NCI-H2196 (cell line): ENCODE results near the gene DOK4.

Source experiments
- DNase-seq: peaks from one replicate; lab custom pipeline; 2025; ENCODE audit not compliant: unreplicated experiment; lab: John Stamatoyannopoulos, UW

Gene DOK4

DNA sequence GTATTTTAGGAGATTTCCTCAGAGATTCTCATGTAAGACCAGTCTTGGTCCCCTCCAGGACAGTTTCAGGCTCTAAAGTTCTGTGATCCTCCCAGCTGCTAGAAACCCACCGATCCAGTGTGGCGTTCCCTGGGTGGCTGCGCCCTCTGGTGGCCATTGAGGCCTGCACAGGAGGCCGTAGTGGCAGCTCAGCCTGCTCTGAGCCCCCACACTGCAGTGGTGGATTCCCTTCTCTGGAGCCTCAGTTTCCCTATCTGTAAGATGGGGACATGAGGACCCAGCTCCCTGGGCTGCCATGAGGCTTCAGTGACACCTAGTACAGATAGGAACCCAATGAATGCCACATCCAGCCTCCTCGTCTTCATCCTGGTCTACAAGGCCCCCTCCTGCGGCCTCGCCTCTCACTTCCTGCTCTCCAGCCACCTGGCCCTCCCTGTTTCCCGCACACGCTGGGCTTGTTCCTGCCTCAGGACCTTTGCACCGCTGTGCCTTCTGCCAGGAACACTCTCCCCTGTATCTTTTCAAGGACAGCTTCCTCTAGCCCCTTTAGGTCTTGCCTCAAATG is 33.6 kb upstream of the DOK4 start:
- DNase-seq = peak; percentile 56

DNA sequence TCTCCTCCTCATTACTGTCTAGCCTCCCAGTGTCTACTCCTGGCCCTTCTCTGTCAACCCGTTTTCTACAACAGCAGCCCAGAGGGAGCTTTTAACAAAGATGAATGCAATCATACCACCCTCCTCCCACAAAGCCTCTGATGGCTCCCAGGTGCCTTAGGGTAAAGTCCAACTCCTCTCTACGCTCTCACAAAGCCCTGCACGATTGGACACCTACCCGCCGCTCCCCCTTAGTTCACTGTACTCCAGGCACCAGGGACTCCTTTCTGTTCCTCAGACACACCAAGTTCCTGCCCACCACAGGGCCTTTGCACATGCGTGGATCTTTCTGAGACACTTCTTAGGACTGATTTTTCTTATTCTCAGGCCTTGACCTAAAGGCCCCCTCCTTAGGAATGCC is 32.6 kb upstream of the DOK4 start:
- no peak for DNase-seq

DNA sequence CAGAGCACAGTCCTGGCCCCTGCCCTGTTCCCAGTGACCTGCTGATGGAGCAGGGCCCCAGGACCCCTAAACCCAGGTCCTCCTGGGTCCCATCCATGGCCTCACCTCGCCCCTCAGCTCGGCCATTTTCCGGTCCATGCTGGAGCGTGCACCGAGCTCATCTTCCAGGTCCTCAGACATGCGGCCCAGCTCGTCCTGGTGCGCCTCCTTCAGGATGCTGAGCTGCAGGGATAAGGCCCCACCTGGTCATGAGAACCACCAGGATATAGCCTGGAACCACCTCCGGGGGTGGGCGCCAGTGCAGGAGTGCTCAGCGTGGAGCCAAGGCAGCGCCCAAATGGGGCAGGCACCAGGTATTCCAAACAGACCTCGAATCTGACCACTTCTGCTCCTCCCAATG is 32.2 kb upstream of the DOK4 start:
- DNase-seq = no peak

DNA sequence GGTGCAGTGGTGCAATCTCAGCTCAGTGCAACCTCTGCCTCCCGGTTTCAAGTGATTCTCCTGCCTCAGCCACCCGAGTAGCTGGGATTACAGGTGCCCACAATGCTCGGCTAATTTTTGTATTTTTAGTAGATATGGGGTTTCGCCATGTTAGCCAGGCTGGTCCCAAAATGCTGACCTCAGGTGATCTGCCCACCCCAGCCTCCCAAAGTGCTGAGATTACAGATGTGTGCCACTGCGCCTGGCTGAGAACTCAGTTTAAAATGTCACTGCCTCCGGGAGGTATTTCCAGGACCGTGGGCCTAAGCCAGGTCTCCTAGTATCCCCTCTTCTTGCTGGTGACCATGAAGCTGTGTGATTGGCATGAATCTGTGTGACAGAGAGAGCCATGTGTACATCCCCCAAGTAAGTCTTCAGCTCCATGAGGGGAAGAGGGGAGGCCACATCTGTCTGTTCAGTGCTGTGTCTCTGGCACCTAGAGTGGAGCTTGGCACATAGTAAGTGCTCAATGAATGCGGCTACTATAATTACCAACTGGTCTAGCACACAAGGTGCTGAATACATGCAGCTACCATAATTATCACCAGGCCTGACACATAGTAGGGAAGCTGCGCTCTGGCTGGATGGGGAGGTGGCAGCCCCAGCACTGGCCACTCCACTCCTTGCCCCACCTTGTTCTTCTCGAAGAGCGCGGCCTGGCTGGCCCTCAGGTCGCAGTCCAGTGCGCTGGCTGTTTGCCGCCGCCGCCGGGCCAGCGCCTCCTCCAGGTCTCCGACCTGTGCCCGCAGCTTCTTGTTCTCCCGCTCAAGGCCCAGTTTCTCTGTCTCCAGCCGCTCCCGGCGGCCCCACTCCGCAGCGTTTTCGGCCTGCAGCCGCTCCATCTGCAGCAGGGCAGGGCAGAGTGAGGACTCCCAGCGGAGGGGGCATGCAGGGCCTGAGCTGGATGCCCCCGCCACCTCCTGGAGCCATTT is 31.4 kb upstream of the DOK4 start:
- no peak for DNase-seq

DNA sequence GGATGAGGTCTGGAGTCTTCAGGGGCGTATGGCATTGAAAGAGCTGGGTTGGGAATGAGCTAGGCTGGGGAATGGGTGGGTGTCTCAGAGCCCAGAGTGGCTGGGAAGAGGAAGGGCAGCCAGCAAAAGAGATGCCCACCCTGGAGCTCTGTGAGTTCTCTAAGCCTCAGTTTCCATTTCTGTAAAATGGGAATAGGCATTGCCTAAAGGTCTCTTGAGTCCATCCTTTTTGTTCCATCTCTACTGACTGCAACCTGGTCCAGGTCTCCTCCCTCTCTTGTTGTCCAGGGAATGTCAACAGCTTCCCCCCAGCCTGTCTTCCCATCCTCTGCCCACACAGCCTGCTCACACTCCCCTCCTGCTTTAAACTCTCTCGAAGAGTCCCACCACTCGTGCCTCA is 30.5 kb upstream of the DOK4 start:
- no peak for DNase-seq

DNA sequence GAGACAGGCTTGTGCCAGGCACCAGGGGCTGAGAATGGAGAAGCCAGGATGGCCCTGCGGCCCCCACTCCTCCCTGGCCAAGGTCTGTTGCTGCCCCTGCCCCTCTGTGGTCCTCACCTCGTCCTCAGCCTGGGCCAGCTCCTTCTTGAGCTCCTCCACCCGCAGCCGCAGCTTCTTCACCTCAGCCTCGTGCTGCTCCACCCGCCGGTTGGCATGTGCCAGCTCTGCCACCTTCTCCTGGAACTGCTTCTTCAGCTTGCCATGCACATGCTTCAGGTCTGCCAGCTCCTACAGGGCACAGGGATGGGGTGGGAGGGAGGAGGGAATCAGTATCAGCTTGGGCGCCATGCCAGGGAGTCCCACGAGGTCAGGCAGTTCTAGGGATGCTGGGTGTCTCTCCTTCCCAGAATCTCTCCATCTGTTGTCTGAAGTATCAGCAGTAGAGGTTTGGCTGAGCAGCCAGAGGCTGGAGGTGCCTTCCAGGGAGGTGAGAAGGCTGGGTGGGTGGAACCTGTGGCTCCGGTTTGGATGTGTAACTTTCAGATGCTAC is 30.0 kb upstream of the DOK4 start:
- no peak for DNase-seq

DNA sequence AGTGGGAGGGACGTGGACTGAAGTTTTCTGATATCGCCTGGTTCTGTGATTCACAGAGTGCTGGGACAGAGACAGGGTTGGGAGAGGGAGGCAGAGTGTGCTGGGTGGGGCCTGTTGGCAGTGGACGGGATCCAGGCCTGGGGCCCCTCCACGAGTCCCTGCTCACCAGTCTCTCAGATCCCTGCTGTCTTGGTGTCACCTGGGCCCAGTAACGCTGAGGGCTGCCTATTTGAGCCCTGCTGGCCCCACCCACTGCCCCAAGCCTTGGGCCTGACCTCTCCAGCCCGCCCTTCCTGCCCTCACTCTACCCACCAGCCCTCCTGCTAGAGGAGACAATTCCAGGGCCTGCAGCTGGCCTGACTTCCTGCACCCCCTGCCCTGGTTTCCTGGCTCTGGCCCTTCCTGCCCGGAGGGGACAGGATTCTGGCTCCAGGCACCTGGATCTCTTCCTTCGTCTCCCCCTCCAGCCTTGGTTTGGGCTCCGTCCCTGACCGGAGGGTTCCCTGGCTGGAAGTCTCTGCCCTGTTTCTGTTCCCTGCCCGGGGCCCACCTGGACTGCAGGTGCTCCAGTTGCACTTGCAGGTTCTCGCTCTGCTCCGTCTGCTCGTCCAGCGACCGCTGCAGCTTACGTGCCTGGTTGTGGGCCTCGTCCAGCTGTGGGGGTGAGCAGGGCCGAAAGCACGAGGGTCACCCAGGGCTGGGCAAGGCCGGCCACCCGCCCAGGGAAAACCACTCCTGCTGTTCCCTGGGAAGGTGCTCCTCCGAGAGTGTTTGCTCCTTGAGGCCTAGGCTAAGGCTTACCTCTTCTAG is 28.7 kb upstream of the DOK4 start:
- DNase-seq = no peak

DNA sequence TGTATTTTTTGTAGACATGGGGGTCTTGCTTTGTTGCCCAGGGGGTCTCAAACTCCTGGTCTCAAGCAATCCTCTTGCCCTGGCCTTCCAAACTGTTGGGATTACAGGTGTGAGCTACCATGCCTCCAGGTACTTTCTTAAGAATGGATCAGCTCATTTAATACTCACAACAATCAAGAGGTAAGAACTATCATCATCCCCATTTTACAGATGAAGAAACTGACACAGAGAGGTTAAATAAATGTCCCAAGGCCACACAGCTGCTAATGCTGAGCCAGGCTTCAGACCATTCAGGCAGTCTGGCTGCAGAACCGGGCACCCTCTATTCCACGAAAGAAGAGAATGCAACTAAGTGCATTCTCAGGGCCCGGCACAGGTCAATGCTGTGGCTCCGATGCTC is 28.1 kb upstream of the DOK4 start:
- no peak for DNase-seq

DNA sequence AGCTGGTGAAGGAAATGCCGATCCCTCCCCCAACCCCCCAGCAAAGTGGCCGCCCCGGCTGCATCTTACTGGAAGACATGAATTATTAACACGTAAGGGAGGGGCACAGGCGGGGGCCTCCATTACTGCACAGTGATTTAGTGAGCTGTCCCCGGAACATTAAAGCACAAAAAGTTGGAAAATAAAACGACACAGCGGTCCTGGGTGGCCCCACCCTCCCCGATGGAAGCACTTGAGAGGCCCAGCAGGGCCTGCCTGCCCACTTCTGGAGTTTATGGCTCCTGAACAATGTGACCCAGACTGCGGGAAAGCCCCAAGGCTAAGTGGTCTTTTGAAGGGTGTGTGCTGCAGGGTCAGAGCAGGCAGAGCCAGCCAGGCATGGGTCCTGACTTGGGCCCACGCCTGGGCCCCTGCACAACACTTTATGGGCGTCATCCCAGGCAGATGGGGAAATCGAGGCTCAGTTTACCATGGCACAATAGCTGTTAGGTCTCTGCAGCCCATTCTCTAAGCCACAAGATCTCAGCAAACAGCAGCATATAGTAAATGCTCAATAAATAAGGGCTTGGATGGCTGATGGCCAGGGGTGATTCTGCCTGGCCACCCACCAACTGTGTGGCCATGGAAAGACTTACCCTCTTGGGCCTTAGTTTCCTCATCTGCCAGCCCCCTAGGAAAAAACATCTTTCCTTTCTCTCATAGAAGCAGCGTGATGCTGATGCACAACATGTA is 27.2 kb upstream of the DOK4 start:
- DNase-seq = no peak

DNA sequence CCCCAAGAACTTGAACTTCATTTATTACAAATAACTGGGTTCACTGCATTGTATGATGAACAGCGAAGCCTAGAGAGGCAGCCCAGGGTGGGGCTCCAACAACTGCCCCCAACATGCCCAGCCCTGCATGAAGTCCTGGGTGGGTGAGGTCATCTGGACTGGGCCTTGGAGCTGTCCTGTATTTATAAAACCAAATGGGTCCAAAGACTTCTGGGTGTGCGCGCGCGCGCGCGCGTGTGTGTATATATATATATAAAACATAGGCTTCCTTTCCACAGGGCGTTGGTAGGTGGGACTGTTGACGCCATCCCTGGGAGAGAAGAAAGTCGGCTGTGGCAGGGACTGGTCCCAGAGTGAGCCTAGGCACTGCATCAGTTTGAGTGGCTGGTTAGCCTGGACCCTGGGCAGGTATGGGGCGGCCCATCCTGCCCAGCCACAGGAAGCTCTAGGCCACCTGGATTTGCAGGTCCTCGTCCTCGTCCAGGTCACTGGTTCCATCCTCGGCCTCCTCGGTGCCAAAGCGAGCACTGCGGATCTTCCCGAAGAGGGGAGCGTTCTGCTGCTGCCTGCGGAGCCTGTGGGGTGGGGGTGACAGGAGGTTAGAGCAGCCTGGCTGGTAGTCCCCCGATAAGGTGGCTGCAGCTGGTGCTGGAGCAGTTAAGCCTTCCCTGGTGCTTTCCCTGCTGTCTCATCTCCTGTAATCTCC is 26.2 kb upstream of the DOK4 start:
- DNase-seq = no peak

DNA sequence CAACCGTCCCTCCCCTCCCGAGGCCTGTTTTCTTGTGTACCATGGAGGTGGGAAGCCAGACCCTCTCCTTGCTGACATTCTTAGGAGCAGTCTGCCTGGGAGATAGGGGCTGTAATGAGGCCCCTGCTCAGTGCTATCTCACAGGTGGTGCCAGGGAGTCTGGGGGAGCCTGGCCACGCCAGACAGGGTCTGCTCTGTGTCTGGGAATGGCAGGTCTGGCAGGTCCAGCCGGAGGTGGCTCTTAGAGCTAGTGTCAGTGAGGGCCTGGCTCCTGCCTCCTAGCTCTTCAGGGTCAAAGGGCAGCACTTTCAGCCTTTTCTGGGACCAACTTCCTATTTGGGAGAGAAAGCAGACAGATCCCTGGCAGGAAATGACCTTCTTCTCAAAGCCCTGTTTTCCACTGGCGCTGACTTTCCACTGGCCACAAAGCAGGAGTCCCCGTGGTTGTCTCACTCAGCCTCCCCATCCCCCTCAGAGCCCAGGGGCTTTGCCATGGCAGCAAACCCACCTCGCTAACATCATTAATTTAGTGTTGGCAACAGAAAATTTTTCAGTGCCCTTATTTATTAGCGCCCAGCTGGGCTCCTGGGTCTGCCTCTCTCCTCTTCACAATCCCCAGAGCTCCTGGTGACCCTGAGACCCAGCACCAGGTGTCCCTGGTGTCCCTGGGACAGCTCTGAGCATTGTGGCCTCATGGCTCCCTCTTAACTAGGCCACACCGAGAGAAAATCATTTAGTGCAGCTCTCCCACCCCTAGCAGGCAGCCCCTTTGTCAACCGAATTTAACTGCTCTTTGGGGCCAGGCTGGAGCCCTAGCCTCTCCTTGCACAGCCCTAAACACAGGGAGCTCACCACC is 24.0 kb upstream of the DOK4 start:
- DNase-seq = no peak

DNA sequence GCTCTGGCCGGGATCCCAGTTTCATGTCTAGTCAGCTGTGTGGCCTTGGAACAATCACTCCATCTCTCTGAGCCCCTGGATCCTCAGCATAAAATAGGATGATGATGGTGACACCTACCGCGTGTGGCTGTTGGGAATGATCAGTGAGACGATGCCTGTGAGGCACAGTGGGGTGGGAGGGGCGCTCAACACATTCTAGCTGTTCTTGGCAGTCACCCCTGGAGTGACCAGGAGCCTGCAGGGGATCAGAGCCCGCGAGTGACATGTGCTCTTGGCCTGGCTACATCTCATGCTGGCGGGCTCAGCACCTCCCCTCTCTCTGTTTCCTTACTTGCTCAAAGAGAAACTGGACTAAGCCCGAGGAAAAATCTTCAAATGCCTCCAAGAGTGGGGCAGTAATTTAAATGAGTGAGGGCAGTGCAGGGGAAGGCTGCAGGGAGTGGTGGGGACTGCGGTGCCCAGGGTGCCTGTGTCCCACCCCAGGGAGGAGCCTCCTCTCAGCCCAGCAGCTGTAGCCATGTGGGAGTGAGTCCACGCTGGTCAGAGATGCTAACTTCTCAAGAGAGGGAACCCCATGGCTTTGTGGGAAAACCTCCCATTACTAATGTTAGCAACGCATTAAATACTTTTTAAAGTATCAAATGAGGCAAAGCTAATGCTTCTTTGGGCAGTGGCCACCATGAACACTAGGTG is 23.1 kb upstream of the DOK4 start:
- no peak for DNase-seq

DNA sequence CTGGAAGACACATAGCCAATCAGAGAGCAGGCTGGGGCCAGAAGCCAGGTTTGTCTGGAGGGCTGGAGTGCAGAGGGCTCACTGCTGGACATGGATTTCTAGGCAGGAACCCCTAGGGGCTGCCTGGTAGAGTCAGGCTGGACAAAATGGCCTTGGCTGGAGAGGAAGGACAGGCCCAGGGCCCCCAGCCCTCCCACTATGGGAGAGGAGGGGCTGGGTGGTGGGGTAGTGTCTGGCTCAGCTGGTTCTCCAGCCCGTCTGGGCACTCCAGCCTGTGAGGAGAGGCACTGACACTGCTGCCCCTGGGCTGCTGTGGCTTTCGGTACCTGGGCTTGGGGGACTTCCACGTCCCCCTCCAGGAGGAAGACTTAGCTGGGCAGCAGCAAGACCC is 21.7 kb upstream of the DOK4 start:
- DNase-seq = no peak

DNA sequence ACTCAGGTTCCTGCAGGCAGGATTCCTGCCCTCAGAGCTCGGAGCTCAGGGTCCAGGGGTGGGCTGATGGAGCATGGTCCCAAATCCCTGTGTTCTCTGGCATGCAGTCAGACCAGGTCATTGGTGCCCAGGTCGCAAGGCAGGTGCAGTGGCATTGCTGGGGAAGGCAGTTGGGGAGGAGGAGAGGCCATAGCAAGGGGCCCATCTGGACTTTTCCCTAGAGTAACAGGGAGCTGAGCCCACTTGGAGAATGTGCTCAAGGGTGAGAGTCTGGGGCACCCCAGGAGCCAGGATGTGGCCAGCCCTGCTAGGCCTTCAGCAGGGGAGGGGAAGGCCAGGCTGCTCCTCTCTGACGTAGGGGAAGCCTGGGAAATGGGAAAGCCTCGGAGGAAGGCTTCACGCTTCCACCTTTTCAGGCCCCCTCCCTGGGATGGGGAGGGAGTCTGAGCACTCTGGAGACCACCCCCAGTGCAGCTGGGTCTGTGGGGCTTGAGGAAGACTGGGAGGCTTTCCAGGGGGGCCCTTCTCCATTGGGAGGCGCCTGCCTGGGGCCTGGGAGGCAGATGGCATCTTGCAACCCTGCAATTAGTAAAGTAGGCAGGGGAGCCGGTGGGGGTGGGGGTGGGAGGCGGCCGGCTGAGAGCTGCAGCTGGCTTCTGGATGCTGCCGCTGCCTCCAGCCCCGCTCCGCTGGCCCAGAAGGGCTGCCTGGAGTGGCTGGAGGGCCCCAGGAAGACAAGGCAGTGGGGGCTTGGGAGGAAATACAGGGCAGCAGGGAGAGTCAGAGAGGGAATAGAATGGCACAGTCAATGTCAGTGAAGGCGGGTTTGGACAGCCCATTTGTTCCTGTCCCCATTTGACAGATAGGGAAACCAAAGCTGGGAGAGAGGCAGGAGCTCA is 21.1 kb upstream of the DOK4 start:
- DNase-seq = no peak

DNA sequence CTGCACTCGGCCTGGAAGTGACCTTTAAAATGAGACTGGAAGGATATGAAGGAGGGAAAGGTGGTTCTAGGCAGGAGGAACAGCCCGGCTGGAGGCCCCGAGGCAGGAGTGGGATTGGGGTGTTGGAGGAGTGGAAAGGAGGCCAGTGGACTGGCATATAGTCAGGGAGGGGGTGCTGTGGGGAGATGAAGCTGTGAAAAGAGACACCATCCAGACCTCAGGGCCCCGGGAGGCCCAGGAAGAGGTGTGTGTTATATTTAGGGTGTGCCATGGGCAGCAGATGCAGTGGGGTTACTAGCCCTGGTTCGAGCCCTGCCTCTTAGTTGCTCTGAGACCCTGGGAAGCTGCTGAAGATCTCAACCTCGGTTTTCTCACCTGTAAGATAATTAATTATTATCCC is 18.9 kb upstream of the DOK4 start:
- DNase-seq = no peak

DNA sequence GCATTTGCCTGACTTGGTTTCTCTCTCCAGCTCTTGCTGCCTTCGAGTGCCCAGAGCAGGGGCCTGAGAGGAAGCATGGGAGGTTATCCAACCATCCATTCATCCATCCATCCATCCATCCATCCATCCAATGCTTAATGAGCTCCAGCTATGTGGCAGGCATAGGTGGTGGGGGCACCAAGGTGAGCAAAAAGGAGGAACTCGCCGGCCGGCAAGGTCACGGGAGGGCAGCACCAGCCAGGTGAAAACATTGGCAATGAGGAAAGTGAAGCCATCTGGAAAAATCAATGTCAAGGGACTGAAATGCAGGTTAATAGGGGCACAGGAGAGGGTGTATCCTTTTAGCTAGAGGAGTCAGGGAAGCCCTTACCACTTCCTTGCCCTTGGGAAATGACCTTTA is 18.2 kb upstream of the DOK4 start:
- DNase-seq = no peak

DNA sequence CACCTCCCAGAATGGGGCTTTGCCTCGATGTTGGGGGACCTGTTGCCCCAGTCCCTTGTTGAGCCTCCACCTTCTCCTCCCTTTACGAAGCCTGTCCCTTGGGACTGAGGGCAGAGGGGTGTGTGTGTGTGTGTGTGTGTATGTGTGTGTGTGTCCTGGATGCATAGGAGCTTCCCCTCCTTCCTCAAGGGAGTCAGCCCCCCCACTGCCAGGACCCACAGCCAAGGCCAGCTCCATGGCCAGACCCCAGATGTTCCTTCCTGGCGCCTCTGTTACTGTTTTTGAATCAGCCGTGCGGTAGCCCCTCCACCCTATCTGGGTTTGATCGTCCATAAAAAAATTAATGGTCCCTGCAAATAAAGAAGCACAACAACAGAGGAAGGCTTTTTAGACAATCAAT is 17.7 kb upstream of the DOK4 start:
- no peak for DNase-seq

DNA sequence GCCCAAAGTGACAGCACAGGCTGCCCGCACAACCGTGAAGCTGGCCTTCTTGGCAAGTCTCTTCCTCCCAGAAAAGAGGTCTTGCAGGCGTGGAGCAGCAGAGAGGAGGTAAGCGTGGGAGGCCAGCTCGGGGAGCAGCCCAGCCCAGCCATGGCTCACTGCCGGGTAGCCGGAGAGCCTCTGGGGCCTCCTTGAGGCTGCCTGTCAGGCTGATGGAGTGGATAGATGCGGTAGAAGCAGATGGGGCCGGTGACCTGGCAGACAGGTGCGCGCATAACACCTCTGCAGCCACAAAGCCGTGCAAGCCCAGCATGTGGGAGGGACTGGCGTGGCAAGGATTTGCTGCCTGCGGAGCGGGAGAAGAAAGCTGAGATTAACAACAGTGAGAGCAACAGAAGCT is 17.1 kb upstream of the DOK4 start:
- DNase-seq = peak; percentile 9
